ENCODE measurements around the gene IKZF2.

Gene IKZF2

DNA sequence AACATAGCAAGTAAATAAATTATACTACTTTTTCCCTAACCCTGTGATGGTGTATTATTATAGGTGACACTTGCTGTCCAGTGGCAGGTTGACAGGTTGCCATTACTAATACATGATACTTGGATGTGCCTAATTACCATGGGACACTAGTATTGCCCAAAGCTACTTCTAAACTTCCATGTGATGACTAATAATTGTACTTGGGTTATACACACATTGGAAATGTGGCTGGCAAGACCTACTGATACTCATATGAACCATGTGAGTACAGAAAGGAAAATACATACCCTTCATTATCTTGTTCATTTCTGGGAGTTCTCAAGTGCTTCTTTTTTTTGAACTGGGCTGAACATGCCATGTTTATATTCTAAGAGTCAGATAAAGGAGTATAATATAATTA, 156.4 kb downstream of the IKZF2 start:
- in situ Hi-C loops (cut with HindIII; ENCODE audit: low sequenced_read_pairs) = no loop called here
- TF ChIP-seq, protein P1, sequence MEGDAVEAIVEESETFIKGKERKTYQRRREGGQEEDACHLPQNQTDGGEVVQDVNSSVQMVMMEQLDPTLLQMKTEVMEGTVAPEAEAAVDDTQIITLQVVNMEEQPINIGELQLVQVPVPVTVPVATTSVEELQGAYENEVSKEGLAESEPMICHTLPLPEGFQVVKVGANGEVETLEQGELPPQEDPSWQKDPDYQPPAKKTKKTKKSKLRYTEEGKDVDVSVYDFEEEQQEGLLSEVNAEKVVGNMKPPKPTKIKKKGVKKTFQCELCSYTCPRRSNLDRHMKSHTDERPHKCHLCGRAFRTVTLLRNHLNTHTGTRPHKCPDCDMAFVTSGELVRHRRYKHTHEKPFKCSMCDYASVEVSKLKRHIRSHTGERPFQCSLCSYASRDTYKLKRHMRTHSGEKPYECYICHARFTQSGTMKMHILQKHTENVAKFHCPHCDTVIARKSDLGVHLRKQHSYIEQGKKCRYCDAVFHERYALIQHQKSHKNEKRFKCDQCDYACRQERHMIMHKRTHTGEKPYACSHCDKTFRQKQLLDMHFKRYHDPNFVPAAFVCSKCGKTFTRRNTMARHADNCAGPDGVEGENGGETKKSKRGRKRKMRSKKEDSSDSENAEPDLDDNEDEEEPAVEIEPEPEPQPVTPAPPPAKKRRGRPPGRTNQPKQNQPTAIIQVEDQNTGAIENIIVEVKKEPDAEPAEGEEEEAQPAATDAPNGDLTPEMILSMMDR (IDR thresholded peaks at IDR 0.05; ENCODE audit: low read depth, low read length, missing control alignments) = no peak
- DNase-seq (ENCODE audit: low read depth) = no peak
- no peak overlapping the region for H3K4me3 ChIP-seq (ENCODE audit: low read depth, low read length)

DNA sequence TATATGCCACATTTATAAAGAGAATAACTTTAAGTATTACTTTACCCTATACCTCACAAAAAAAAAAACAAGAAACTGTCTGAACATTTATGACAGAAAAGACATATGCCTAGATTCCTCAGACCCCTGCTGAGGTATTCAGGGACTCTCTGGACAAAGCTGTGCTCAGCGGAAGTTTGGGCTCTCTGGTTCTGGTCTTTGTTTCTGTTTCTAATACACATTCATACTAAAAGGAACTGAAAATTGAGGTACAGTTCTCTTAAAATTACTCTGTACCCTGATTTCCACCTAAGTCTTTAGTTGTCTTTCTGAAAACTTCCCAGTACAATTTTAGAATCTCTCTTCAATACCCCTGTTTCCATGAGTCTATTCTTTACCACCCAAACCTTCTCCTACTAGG, 160.3 kb downstream of the IKZF2 start:
- TF ChIP-seq, protein P1 (IDR thresholded peaks at IDR 0.05; ENCODE audit: low read depth, low read length, missing control alignments) = no peak
- no peak overlapping the region for H3K4me3 ChIP-seq (ENCODE audit: low read depth, low read length)
- in situ Hi-C loops (cut with HindIII; ENCODE audit: low sequenced_read_pairs) = no loop called here
- DNase-seq (ENCODE audit: low read depth) = no peak

DNA sequence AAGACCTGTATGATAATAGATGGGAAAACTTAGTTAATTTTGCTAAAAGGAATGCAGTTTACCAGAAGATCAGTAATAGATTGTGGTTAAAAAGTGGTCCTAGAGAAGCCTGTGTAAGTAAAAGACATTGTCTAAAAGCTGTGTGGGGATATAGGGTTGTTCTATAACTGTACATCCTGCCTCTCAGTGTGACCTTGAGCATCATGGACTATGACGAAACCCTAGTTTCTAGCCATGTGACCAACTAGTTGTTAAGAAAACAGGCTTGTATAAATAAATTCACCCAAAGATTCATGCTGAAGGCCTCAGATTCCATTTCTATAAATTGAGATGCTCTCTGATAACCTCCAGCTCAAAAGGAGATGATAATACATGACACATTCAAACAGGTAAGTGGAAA, 160.7 kb downstream of the IKZF2 start:
- no peak overlapping the region for H3K4me3 ChIP-seq (ENCODE audit: low read depth, low read length)
- in situ Hi-C loops (cut with HindIII; ENCODE audit: low sequenced_read_pairs) = no loop called here
- DNase-seq (ENCODE audit: low read depth) = no peak
- TF ChIP-seq, protein P1 (IDR thresholded peaks at IDR 0.05; ENCODE audit: low read depth, low read length, missing control alignments) = no peak

DNA sequence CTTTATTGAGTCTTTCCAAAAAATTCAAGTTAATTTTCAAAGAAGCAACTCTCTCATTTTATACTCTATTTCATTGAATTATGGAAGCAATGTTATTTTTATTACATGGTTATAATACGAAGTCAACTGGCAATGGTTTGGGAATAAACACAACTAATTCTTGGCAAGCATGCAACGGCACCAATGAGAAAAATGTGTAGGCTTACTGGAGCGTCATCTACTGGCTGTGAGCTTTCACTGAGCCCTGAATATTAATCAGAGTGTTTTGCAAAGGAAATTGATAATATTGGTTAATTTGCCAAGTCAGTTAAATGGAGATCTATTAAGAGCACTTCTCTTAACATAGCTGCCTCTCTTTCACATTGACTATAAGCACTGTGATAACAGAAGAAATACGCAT, 163.9 kb downstream of the IKZF2 start:
- H3K4me3 ChIP-seq (ENCODE audit: low read depth, low read length) = no peak overlapping the region
- TF ChIP-seq, protein P1 (IDR thresholded peaks at IDR 0.05; ENCODE audit: low read depth, low read length, missing control alignments) = no peak
- in situ Hi-C loops (cut with HindIII; ENCODE audit: low sequenced_read_pairs) = no loop called here
- no peak for DNase-seq (ENCODE audit: low read depth)

DNA sequence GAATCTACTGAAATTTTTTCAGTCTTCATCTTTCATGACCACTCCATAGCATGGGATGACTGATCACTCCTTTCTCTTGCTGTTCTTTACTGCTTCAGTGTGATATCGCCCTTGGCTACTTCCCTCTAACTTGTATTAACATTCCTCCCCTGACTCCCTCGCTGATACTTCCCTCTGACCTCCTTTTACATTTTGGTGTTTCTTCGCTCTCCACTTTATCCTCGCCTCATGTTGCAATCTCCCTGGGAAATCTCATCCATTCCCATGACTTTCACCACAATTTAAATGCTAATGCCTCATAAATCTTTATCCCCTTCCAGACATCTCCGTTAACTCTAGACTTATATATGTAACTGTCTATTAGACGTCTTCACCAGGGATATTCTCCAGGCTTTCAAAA, 167.3 kb downstream of the IKZF2 start:
- no peak for DNase-seq (ENCODE audit: low read depth)
- no peak overlapping the region for H3K4me3 ChIP-seq (ENCODE audit: low read depth, low read length)
- TF ChIP-seq, protein P1 (IDR thresholded peaks at IDR 0.05; ENCODE audit: low read depth, low read length, missing control alignments) = no peak
- in situ Hi-C loops (cut with HindIII; ENCODE audit: low sequenced_read_pairs) = no loop called here

DNA sequence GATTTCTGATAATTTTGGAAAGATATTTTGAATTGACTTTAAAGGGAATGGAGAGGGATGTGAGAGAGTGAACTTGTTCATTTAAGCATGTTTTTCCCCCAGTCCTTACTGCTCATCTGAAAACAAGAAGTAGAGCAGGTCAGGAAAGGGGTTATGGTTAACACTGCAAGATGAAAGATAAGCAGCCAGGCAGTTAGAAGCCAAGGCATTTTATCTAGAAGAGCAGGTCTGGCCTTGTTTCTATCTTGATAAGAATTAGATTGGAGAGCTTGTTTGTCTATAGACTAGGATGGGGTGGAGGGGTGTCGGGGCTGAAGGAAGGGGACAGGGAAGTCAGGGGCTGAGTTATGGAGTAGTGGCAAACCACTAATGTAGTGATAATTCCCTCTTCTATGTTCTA, 171.6 kb downstream of the IKZF2 start:
- TF ChIP-seq, protein P1 (IDR thresholded peaks at IDR 0.05; ENCODE audit: low read depth, low read length, missing control alignments) = no peak
- in situ Hi-C loops (cut with HindIII; ENCODE audit: low sequenced_read_pairs) = no loop called here
- no peak for DNase-seq (ENCODE audit: low read depth)
- no peak overlapping the region for H3K4me3 ChIP-seq (ENCODE audit: low read depth, low read length)

Measured in astrocyte of the cerebellum (primary cell).